AG10803 (cell line): Measurements from ENCODE around the gene NFYB.

Experiments used
- DNase-seq: peaks from one replicate; pipeline ENCODE4 v3.0.0; 2010; ENCODE audit warnings: low read depth
- H3K4me3 ChIP-seq: 2 replicates; pipeline ENCODE4 v1.5.1; 2011; ENCODE audit warnings: mild to moderate bottlenecking, low read length, control low read depth
- CTCF ChIP-seq: conservative IDR thresholded peaks from 2 replicates; pipeline ENCODE4 v1.5.1; 2011; ENCODE audit warnings: mild to moderate bottlenecking, low read length, control low read depth, inconsistent platforms

NFYB gene

GRCh38 chr12:104143002-104143401, 5.0 kb upstream of the NFYB start:
- no peak for TF ChIP-seq CTCF
- no peak for DNase-seq
- H3K4me3 ChIP-seq = no peak overlapping the region

GRCh38 chr12:104142543-104142942, 4.5 kb upstream of the NFYB start:
- no peak for DNase-seq
- no peak for TF ChIP-seq CTCF
- no peak overlapping the region for H3K4me3 ChIP-seq

- no peak for TF ChIP-seq CTCF
- DNase-seq = peak; percentile 15
- peak overlapping the region; percentile 53 for H3K4me3 ChIP-seq
These were observed 765 bp upstream of the NFYB start for GRCh38 chr12:104138797-104139152.

- DNase-seq = peak; percentile 75
These were observed 759 bp downstream of the NFYB start for GRCh38 chr12:104137001-104137901.

GRCh38 chr12:104136577-104136976, 1.4 kb downstream of the NFYB start:
- no peak for DNase-seq
- peak overlapping the region; percentile 79 for H3K4me3 ChIP-seq
- TF ChIP-seq CTCF = no peak

More at GRCh38 chr12:104137001-104137901, 759 bp downstream of the NFYB start:
- H3K4me3 ChIP-seq = peak overlapping the region; percentile 79
- no peak for TF ChIP-seq CTCF

GRCh38 chr12:104134882-104135281, 3.1 kb downstream of the NFYB start:
- DNase-seq = no peak
- no peak overlapping the region; the same call in 1 of the 2 replicates for H3K4me3 ChIP-seq
- TF ChIP-seq CTCF = no peak

- no peak for TF ChIP-seq CTCF
- peak; percentile 52 for DNase-seq
- H3K4me3 ChIP-seq = no peak overlapping the region
These were observed 4.1 kb downstream of the NFYB start for GRCh38 chr12:104133866-104134265.
